CD4-positive, alpha-beta T cell (primary cell): ENCODE data around the gene MYOM3. TPM values are rescaled to one million over a fixed set of nuclear protein-coding genes. Genes with fewer than 3 reads are reported as not detected.

Source experiments
- ATAC-seq: fragments of 200-7000 bp; cut with Tn5 transposase; one replicate; pipeline ENCODE4 v1.10.0; 2022; ENCODE audit warnings: mild to moderate bottlenecking; ENCODE audit not compliant: poor library complexity
- CTCF ChIA-PET: fragments of 350-600 bp; sonication (Branson Sonifier 250); formaldehyde crosslinking; loops from one replicate; lab custom pipeline; 2021; ENCODE audit warnings: antibody characterized with exemption, inconsistent platforms; lab: Charles Lee
- POLR2A ChIA-PET: fragments of 350-600 bp; sonication (Branson Sonifier 250); formaldehyde crosslinking; loops from one replicate; lab custom pipeline; 2021; ENCODE audit warnings: antibody characterized with exemption, inconsistent platforms; lab: Charles Lee
- DNase-seq, 14 experiments: peaks; one replicate each; pipeline ENCODE4 v3.0.0-alpha.2; 2013 to 2020; ENCODE audit warnings: mixed read lengths in 2 of 14
- H3K27ac ChIP-seq, 2 donors: one replicate each; pipeline versions ENCODE4 v1.5.1 to v1.7.0; 2013; ENCODE audit warnings: low read length in 2 of 2, low read depth in 1 of 2, mild to moderate bottlenecking in 1 of 2
- H3K27me3 ChIP-seq, 2 experiments: 1 replicate in 1 of 2; 2 replicates in 1 of 2; pipeline versions ENCODE4 v1.6.1 to v1.7.0; 2013; ENCODE audit warnings: low read length in 2 of 2, control low read depth in 1 of 2, mild to moderate bottlenecking in 1 of 2, moderate library complexity in 1 of 2; ENCODE audit not compliant: insufficient read depth in 2 of 2, control insufficient read depth in 1 of 2
- H3K36me3 ChIP-seq: one replicate; pipeline ENCODE4 v1.6.1; 2013; ENCODE audit warnings: low read length, control low read depth; ENCODE audit not compliant: insufficient read depth
- H3K4me1 ChIP-seq: one replicate; pipeline ENCODE4 v1.6.1; 2013; ENCODE audit warnings: low read length, control low read depth; ENCODE audit not compliant: insufficient read depth
- H3K4me3 ChIP-seq: one replicate; pipeline ENCODE4 v1.5.1; 2013; ENCODE audit warnings: mild to moderate bottlenecking, low read length, moderate library complexity
- H3K9me3 ChIP-seq, 2 experiments: 1 replicate in 1 of 2; 2 replicates in 1 of 2; pipeline versions ENCODE4 v1.6.1 to v1.7.0; 2013; ENCODE audit warnings: low read length in 2 of 2, mild to moderate bottlenecking in 2 of 2, control low read depth in 1 of 2, moderate library complexity in 1 of 2; ENCODE audit not compliant: control insufficient read depth in 1 of 2, insufficient read depth in 1 of 2
- H3K27ac Mint-ChIP-seq: one replicate; pipeline ENCODE4 v1.8.0; 2020; ENCODE audit warnings: mixed read lengths
- H3K27me3 Mint-ChIP-seq: one replicate; pipeline ENCODE4 v1.8.0; 2021; ENCODE audit warnings: mixed read lengths
- H3K36me3 Mint-ChIP-seq: one replicate; pipeline ENCODE4 v1.8.0; 2021; ENCODE audit warnings: low read depth, mixed read lengths
- H3K4me1 Mint-ChIP-seq: one replicate; pipeline ENCODE4 v1.8.0; 2021; ENCODE audit warnings: low read depth, mixed read lengths
- H3K4me3 Mint-ChIP-seq: one replicate; pipeline ENCODE4 v1.8.0; 2020; ENCODE audit warnings: mild to moderate bottlenecking, mixed read lengths
- H3K9me3 Mint-ChIP-seq: one replicate; pipeline ENCODE4 v1.8.0; 2020; ENCODE audit warnings: mixed read lengths
- CTCF ChIP-seq: fragments of 200-600 bp; IDR thresholded peaks from one replicate; pipeline ENCODE4 v1.8.0; 2022; ENCODE audit warnings: antibody characterized with exemption, mild to moderate bottlenecking
- intact Hi-C, 2 experiments: fragments of 100-400 bp; cut with DNase I in 1 of 2; cut with micrococcal nuclease in 1 of 2; formaldehyde crosslinking; loops; one replicate each; pipeline versions ENCODE4 v1.15.1 to v1.9.0; 2023 to 2025; cut with DNase I, micrococcal nuclease
- total RNA-seq, 174 experiments: library from RNA in 2 of 174; stranded (reverse) in 2 of 174; gene quantifications; one replicate each; pipeline ENCODE4 v1.2.3 and lab custom pipeline; 2021 to 2026

Gene MYOM3
- total RNA-seq, 2 experiments from 2014 or later: not detected

- H3K27me3 ChIP-seq: no peaks in the 10 kb centered on the region
- H3K36me3 ChIP-seq: no peaks in the 10 kb centered on the region
- POLR2A ChIA-PET: no interaction called here
- no peaks in the 10 kb centered on the region for H3K9me3 ChIP-seq
- Mint-ChIP-seq H3K36me3 (no peaks in the 10 kb centered on the region), H3K4me1 (no peaks in the 10 kb centered on the region), H3K4me3 (no peak overlapping the region), H3K27me3 (no peaks in the 10 kb centered on the region), H3K9me3 (no peaks in the 10 kb centered on the region), H3K27ac (no peak overlapping the region)
- H3K4me1 ChIP-seq: no peaks in the 10 kb centered on the region
- H3K27ac ChIP-seq: no peak overlapping the region
- H3K4me3 ChIP-seq: no peak overlapping the region
- intact Hi-C loops: no loop called here
- CTCF ChIA-PET: no interaction called here
- TF ChIP-seq CTCF: no peak
- DNase-seq (no peak), ATAC-seq (no peak)
Observed at GRCh38 chr1:24090736-24091135, 21.2 kb downstream of the MYOM3 start.

GRCh38 chr1:24089743-24090555 lies 22.0 kb downstream of the MYOM3 start:
- H3K4me1 Mint-ChIP-seq: no peaks in the 10 kb centered on the region
- no peak overlapping the region for H3K4me3 Mint-ChIP-seq
- H3K36me3 Mint-ChIP-seq: no peaks in the 10 kb centered on the region
- no peak for TF ChIP-seq CTCF
- H3K27me3 Mint-ChIP-seq: no peaks in the 10 kb centered on the region
- ATAC-seq (no peak), DNase-seq (no peak)
- Histone ChIP-seq H3K4me1 (no peaks in the 10 kb centered on the region), H3K9me3 (no peaks in the 10 kb centered on the region), H3K36me3 (no peaks in the 10 kb centered on the region), H3K27ac (no peak overlapping the region), H3K4me3 (no peak overlapping the region), H3K27me3 (no peaks in the 10 kb centered on the region)
- no peak overlapping the region for H3K27ac Mint-ChIP-seq
- POLR2A ChIA-PET: no interaction called here
- CTCF ChIA-PET: no interaction called here
- no peaks in the 10 kb centered on the region for H3K9me3 Mint-ChIP-seq
- intact Hi-C loops: no loop called here

- no peak for DNase-seq
- Mint-ChIP-seq H3K4me1 (no peaks in the 10 kb centered on the region), H3K27me3 (no peaks in the 10 kb centered on the region), H3K9me3 (no peaks in the 10 kb centered on the region), H3K4me3 (no peak overlapping the region), H3K36me3 (no peaks in the 10 kb centered on the region), H3K27ac (no peak overlapping the region)
- ATAC-seq: no peak
- H3K36me3 ChIP-seq: no peaks in the 10 kb centered on the region
- H3K27me3 ChIP-seq: no peaks in the 10 kb centered on the region
- H3K4me1 ChIP-seq: no peaks in the 10 kb centered on the region
- no peak overlapping the region for H3K27ac ChIP-seq
- TF ChIP-seq CTCF: no peak
- CTCF ChIA-PET: no interaction called here
- POLR2A ChIA-PET: no interaction called here
- intact Hi-C loops: no loop called here
- H3K4me3 ChIP-seq: no peak overlapping the region
- no peaks in the 10 kb centered on the region for H3K9me3 ChIP-seq
Observed at GRCh38 chr1:24089027-24089742, 22.8 kb downstream of the MYOM3 start.
